HepG2 (cell line): ENCODE measurements around the gene ZPR1. TPM values are rescaled to one million over a fixed set of nuclear protein-coding genes. Genes with fewer than 3 reads are reported as not detected.

Experiments used
- ADNP ChIP-seq: sonication (generic); formaldehyde crosslinking; IDR thresholded peaks from 2 replicates; pipeline ENCODE4 v1.4.0; 2020; ENCODE audit warnings: missing genetic modification reagents
- BCLAF1 ChIP-seq: fragments of 450-650 bp; IDR thresholded peaks from 2 replicates; pipeline ENCODE4 v1.6.1; 2017; ENCODE audit warnings: mild to moderate bottlenecking
- CEBPB ChIP-seq: IDR thresholded peaks from 2 replicates; pipeline ENCODE4 v1.6.1; 2011; ENCODE audit warnings: low read depth, low read length, improper control_type of control experiment, borderline replicate concordance
- DMAP1 ChIP-seq: IDR thresholded peaks from 2 replicates; pipeline ENCODE4 v1.6.1; 2016
- FOXA3 ChIP-seq: IDR thresholded peaks from 2 replicates; pipeline ENCODE4 v1.6.1; 2016; ENCODE audit warnings: missing genetic modification reagents, missing compliant biosample characterization
- GATAD2A ChIP-seq: IDR thresholded peaks from 2 replicates; pipeline ENCODE4 v1.6.1; 2016
- HCFC1 ChIP-seq: fragments of 150-350 bp; IDR thresholded peaks from 2 replicates; pipeline ENCODE4 v1.6.1; 2014; ENCODE audit warnings: low read depth, low read length
- HNRNPL ChIP-seq: fragments of 200-400 bp; formaldehyde crosslinking; IDR thresholded peaks from 2 replicates; pipeline ENCODE4 v1.6.1; 2017; ENCODE audit warnings: mild to moderate bottlenecking, low read depth, low read length
- IRF1 ChIP-seq: sonication (generic); formaldehyde crosslinking; IDR thresholded peaks from 2 replicates; pipeline ENCODE4 v1.4.0; 2020; ENCODE audit warnings: low read depth, mild to moderate bottlenecking, missing genetic modification reagents
- KDM1A ChIP-seq: IDR thresholded peaks from 2 replicates; pipeline ENCODE4 v1.6.1; 2016; ENCODE audit warnings: missing compliant biosample characterization
- NCOA2 ChIP-seq: sonication (generic); formaldehyde crosslinking; IDR thresholded peaks from 2 replicates; pipeline ENCODE4 v1.8.0; 2022; ENCODE audit warnings: inconsistent platforms
- NFATC3 ChIP-seq: sonication (generic); formaldehyde crosslinking; IDR thresholded peaks from 2 replicates; pipeline ENCODE4 v1.5.1; 2020; ENCODE audit warnings: mild to moderate bottlenecking, missing genetic modification reagents
- NR0B2 ChIP-seq: sonication (generic); formaldehyde crosslinking; IDR thresholded peaks from 2 replicates; pipeline ENCODE4 v1.4.0; 2020; ENCODE audit warnings: mild to moderate bottlenecking, missing genetic modification reagents
- PATZ1 ChIP-seq: sonication (generic); formaldehyde crosslinking; IDR thresholded peaks from 2 replicates; pipeline ENCODE4 v1.4.0; 2020; ENCODE audit warnings: missing genetic modification reagents
- SOX13 ChIP-seq, 3 experiments: fragments of 450-650 bp in 1 of 3; sonication (generic) in 1 of 3; formaldehyde crosslinking in 1 of 3; IDR thresholded peaks in 2 of 3; conservative IDR thresholded peaks in 1 of 3; 2 replicates each; pipeline versions ENCODE4 v1.5.0 to v1.6.1; 2016 to 2020; ENCODE audit warnings: antibody characterized with exemption in 1 of 3, mild to moderate bottlenecking in 1 of 3, missing compliant biosample characterization in 1 of 3, missing genetic modification reagents in 1 of 3, moderate library complexity in 1 of 3
- ZBTB7B ChIP-seq: sonication (generic); formaldehyde crosslinking; IDR thresholded peaks from 2 replicates; pipeline ENCODE4 v1.4.0; 2020; ENCODE audit warnings: missing genetic modification reagents
- ZNF563 ChIP-seq: sonication (generic); formaldehyde crosslinking; IDR thresholded peaks from 2 replicates; pipeline ENCODE4 v1.8.0; 2022; ENCODE audit warnings: mild to moderate bottlenecking, moderate library complexity, missing genetic modification reagents
- ZNF737 ChIP-seq: sonication (generic); formaldehyde crosslinking; IDR thresholded peaks from 2 replicates; pipeline ENCODE4 v1.5.0; 2020; ENCODE audit warnings: missing genetic modification reagents, mild to moderate bottlenecking, borderline replicate concordance
- ZNF83 ChIP-seq: sonication (generic); formaldehyde crosslinking; IDR thresholded peaks from 2 replicates; pipeline ENCODE4 v1.4.0; 2020; ENCODE audit warnings: missing genetic modification reagents, mild to moderate bottlenecking, borderline replicate concordance
- polyA plus RNA-seq, 8 experiments: library from polyadenylated mRNA; depleted of rRNA in 3 of 8; stranded (reverse) in 7 of 8; unstranded in 1 of 8; fragments of >200 nt; fragmentation: Illumina TruSeq in 4 of 8; extraction: Trizol in 4 of 8; gene quantifications; 2 replicates each; pipeline versions ENCODE4 v1.2.1 to v1.2.3, GENCODE V29; 2011 to 2016; ENCODE audit warnings: low read depth in 4 of 8, missing spikeins in 1 of 8, mixed read lengths in 1 of 8; ENCODE audit not compliant: insufficient read depth in 1 of 8
- total RNA-seq, 5 experiments: library from RNA; depleted of rRNA; stranded (reverse); fragments of >200 nt; fragmentation: Illumina TruSeq; extraction: Trizol; gene quantifications; 2 replicates each; pipeline ENCODE4 v1.2.3, GENCODE V29; 2016; ENCODE audit warnings: low read depth in 1 of 5
- TF ChIP-seq, protein P1 (sequence below): sonication (generic); formaldehyde crosslinking; IDR thresholded peaks from 2 replicates; pipeline ENCODE4 v1.4.0; 2020; ENCODE audit warnings: missing genetic modification reagents

ZPR1 gene
- total and polyA plus RNA-seq, 2 of the 13 experiments (the other 11 are each of a cell fraction or from before 2014, with no cell fraction given): 40.0 to 79.3 TPM

DNA sequence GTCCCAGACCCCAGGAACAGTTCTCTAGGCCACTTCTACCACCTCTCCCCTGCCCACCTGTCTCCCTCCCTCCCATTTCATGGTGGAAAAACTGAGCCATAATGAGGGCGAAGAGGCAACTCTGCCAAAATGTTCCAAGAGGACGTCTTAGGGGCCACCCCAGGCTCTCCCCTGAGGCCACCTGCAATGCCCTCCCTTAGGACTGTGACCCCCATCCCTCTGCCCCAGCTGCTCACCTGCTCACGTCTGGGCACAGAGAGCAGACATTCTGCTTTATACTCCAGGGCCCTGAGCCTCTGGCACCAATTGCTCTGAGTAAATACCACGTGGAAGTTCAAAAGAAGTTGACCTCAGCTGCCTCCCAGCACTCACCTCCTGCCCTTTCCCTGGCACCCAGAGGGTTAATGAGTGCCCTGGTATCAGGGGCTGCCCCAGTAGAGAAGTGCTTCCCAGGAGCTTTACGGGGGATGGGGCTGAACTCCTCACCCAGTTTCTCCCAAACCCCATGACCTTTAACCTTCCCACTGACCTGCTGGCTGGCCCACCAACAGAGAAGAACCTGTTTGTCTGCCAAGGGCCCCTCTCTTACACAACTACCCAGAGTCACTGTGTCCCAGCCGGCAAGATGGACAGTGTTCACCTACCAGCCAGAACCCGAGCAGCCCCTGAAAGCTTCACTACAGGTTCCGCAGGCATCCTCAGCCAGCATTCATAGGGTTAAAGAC is 4.5 kb upstream of the ZPR1 start (continued):
- TF ChIP-seq BCLAF1: no peak
- TF ChIP-seq NR0B2: no peak
- peak; percentile 38; the same call in 1 of the 2 replicates for TF ChIP-seq DMAP1
- TF ChIP-seq HNRNPL: peak; percentile 90; the same call in 1 of the 2 replicates
- peak; percentile 79 for TF ChIP-seq FOXA3 (CRISPR knock-in tag)
- TF ChIP-seq KDM1A: no peak
- TF ChIP-seq NFATC3 (CRISPR knock-in tag): no peak
- TF ChIP-seq, protein P1, sequence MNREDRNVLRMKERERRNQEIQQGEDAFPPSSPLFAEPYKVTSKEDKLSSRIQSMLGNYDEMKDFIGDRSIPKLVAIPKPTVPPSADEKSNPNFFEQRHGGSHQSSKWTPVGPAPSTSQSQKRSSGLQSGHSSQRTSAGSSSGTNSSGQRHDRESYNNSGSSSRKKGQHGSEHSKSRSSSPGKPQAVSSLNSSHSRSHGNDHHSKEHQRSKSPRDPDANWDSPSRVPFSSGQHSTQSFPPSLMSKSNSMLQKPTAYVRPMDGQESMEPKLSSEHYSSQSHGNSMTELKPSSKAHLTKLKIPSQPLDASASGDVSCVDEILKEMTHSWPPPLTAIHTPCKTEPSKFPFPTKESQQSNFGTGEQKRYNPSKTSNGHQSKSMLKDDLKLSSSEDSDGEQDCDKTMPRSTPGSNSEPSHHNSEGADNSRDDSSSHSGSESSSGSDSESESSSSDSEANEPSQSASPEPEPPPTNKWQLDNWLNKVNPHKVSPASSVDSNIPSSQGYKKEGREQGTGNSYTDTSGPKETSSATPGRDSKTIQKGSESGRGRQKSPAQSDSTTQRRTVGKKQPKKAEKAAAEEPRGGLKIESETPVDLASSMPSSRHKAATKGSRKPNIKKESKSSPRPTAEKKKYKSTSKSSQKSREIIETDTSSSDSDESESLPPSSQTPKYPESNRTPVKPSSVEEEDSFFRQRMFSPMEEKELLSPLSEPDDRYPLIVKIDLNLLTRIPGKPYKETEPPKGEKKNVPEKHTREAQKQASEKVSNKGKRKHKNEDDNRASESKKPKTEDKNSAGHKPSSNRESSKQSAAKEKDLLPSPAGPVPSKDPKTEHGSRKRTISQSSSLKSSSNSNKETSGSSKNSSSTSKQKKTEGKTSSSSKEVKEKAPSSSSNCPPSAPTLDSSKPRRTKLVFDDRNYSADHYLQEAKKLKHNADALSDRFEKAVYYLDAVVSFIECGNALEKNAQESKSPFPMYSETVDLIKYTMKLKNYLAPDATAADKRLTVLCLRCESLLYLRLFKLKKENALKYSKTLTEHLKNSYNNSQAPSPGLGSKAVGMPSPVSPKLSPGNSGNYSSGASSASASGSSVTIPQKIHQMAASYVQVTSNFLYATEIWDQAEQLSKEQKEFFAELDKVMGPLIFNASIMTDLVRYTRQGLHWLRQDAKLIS (CRISPR knock-in tag): 0 out of 2 replicates have a peak, but pooled peaks have one; percentile 40
- TF ChIP-seq ZNF83: no peak
- peak; percentile 91 for TF ChIP-seq GATAD2A
- no peak for TF ChIP-seq ZNF737 (CRISPR knock-in tag)
- TF ChIP-seq CEBPB: peak; percentile 60
- peak; percentile 81 for TF ChIP-seq PATZ1
- TF ChIP-seq ZBTB7B (CRISPR knock-in tag): peak; percentile 92
- TF ChIP-seq IRF1 (CRISPR knock-in tag): no peak
- peak; percentile 54; the same call in 1 of the 2 replicates for TF ChIP-seq ZNF563 (CRISPR knock-in tag)
- TF ChIP-seq ADNP (CRISPR knock-in tag): peak; percentile 21; the same call in 1 of the 2 replicates
- TF ChIP-seq NCOA2 (CRISPR knock-in tag): peak; percentile 75
- TF ChIP-seq HCFC1: no peak
- no peak for TF ChIP-seq SOX13 (IDR thresholded peaks at IDR 0.05)
- TF ChIP-seq SOX13 (CRISPR knock-in tag; conservative IDR thresholded peaks at IDR 0.05 in 1 of 2, IDR thresholded peaks at IDR 0.05 in 1 of 2): peak in 1 of 2 experiments; percentile 68; a peak in 1 of 4 replicates
